ENCODE results near the gene IL27RA. TPM values are rescaled to one million over a fixed set of nuclear protein-coding genes. Genes with fewer than 3 reads are reported as not detected.

IL27RA gene
- total RNA-seq, 4 donors from 2014 or later, result 1.0 to 10.0 (median 3.7) TPM

DNA sequence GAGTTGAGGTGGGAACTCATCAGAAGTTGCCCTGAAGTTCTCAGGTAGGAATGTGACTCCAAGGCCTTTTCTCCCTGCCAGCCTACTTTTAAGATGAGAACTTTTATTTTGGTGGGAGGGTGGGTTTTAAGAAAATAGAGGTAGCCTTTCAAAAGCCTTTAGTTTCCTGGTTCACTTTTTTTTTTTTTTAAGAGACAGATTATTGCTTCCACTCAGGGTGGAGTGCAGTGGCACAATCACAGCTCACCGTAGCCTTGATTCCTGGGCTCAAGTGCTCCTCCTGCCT, 51.1 kb downstream of the IL27RA start:
- Histone ChIP-seq H3K4me1 (no peaks in the 10 kb centered on the region), H3K9me3 (no peaks in the 10 kb centered on the region), H3K4me3 (no peak overlapping the region), H3K27me3 (no peaks in the 10 kb centered on the region), H3K36me3 (no peaks in the 10 kb centered on the region), H3K27ac (no peak overlapping the region)
- intact Hi-C loops (cut with DNase I; ENCODE audit: low total_unique reads), result no loop called here
- DNase-seq, result no peak
- TF ChIP-seq POLR2A (IDR thresholded peaks at IDR 0.05) (no peak), CTCF (IDR thresholded peaks at IDR 0.05) (no peak)

GRCh38 chr19:14085309-14085995, 53.9 kb downstream of the IL27RA start, which contains the start of gene C19orf67:
Gene C19orf67, minus strand, starts transcription at chr19:14085783. Its CDS starts 156 bp downstream, at chr19:14085627.
- TF ChIP-seq POLR2A (IDR thresholded peaks at IDR 0.05) (no peak), CTCF (IDR thresholded peaks at IDR 0.05) (no peak)
- intact Hi-C loops (cut with DNase I; ENCODE audit: low total_unique reads), result no loop called here
- Histone ChIP-seq H3K27ac (no peak within 1 kb of the TSS), H3K4me3 (no peak within 1 kb of the TSS), H3K4me1 (no peaks in the 10 kb centered on the region), H3K36me3 (no peaks in the 10 kb centered on the region), H3K9me3 (no peaks in the 10 kb centered on the region), H3K27me3 (no peaks in the 10 kb centered on the region)
- no peak for DNase-seq

GRCh38 chr19:14086098-14086497, 54.5 kb downstream of the IL27RA start:
- no peak for DNase-seq
- Histone ChIP-seq H3K36me3 (no peaks in the 10 kb centered on the region), H3K4me1 (no peaks in the 10 kb centered on the region), H3K27ac (no peak overlapping the region), H3K27me3 (no peaks in the 10 kb centered on the region), H3K9me3 (no peaks in the 10 kb centered on the region), H3K4me3 (no peak overlapping the region)
- intact Hi-C loops (cut with DNase I; ENCODE audit: low total_unique reads), result no loop called here
- TF ChIP-seq POLR2A (IDR thresholded peaks at IDR 0.05) (no peak), CTCF (IDR thresholded peaks at IDR 0.05) (no peak)

- intact Hi-C loops (cut with DNase I; ENCODE audit: low total_unique reads), result no loop called here
- no peak for TF ChIP-seq POLR2A (IDR thresholded peaks at IDR 0.05)
- no peak for TF ChIP-seq CTCF (IDR thresholded peaks at IDR 0.05)
- Histone ChIP-seq H3K27ac (no peak overlapping the region), H3K4me1 (no peaks in the 10 kb centered on the region), H3K36me3 (no peaks in the 10 kb centered on the region), H3K27me3 (no peaks in the 10 kb centered on the region), H3K9me3 (peaks cover 0 to 3% of the 10 kb centered on the region in 2 donors), H3K4me3 (peak overlapping the region in 1 of 2 donors; percentile 32)
- DNase-seq, result no peak
Measured at GRCh38 chr19:14088634-14089411, 57.3 kb downstream of the IL27RA start.

DNA sequence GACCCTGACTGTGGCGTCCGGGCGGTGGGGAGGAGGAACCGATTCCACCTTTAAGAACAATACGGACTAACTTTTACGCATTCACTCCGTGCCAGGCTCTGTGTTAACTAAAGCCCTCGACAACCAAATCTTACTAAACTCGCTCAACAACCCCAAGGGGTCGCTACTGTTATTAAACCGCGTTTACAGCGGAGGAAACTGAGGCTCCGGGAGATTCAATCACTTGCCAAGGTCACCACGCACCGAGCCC, 57.8 kb downstream of the IL27RA start:
- H3K4me3 ChIP-seq, result peak overlapping the region; percentile 9 to 32
- intact Hi-C loops (cut with DNase I; ENCODE audit: low total_unique reads), result no loop called here
- peaks cover 0 to 3% of the 10 kb centered on the region in 2 donors for H3K9me3 ChIP-seq
- DNase-seq, result no peak
- H3K27ac ChIP-seq, result peak overlapping the region in 1 of 2 donors; percentile 91
- H3K36me3 ChIP-seq, result no peaks in the 10 kb centered on the region
- H3K4me1 ChIP-seq, result no peaks in the 10 kb centered on the region
- H3K27me3 ChIP-seq, result no peaks in the 10 kb centered on the region
- TF ChIP-seq CTCF (IDR thresholded peaks at IDR 0.05), result no peak
- no peak for TF ChIP-seq POLR2A (IDR thresholded peaks at IDR 0.05)

Data from uterus (tissue), 4 donors.